Duodenal mucosa (tissue), 2 donors: ENCODE results near the gene NSG1.

Experiments
- H3K27ac ChIP-seq: one replicate; pipeline ENCODE4 v1.7.0; 2013; ENCODE audit warnings: low read depth, low read length
- H3K27me3 ChIP-seq, 2 donors: one replicate each; pipeline ENCODE4 v1.7.0; 2013; ENCODE audit warnings: low read length in 2 of 2, control low read depth in 1 of 2; ENCODE audit not compliant: insufficient read depth in 2 of 2, control insufficient read depth in 1 of 2
- H3K36me3 ChIP-seq, 2 donors: one replicate each; pipeline ENCODE4 v1.7.0; 2013; ENCODE audit warnings: low read length in 2 of 2, control low read depth in 1 of 2; ENCODE audit not compliant: insufficient read depth in 2 of 2, control insufficient read depth in 1 of 2
- H3K4me1 ChIP-seq, 2 donors: one replicate each; pipeline ENCODE4 v1.7.0; 2013; ENCODE audit warnings: low read length in 2 of 2, control low read depth in 1 of 2; ENCODE audit not compliant: insufficient read depth in 2 of 2, control insufficient read depth in 1 of 2
- H3K4me3 ChIP-seq, 2 donors: one replicate each; pipeline ENCODE4 v1.7.0; 2013; ENCODE audit warnings: low read length in 2 of 2, low read depth in 1 of 2
- H3K9ac ChIP-seq, 2 donors: one replicate each; pipeline ENCODE4 v1.7.0; 2013; ENCODE audit warnings: low read length in 2 of 2, low read depth in 1 of 2
- H3K9me3 ChIP-seq, 2 donors: one replicate each; pipeline ENCODE4 v1.7.0; 2013; ENCODE audit warnings: low read length in 2 of 2, control low read depth in 1 of 2; ENCODE audit not compliant: control insufficient read depth in 1 of 2

NSG1 gene

GRCh38 chr4:4374388-4375098 lies 12.4 kb upstream of the NSG1 start:
- Histone ChIP-seq H3K4me3 (no peak overlapping the region), H3K27ac (no peak overlapping the region), H3K4me1 (no peaks in the 10 kb centered on the region), H3K36me3 (no peaks in the 10 kb centered on the region), H3K9me3 (peaks cover 0 to 9% of the 10 kb centered on the region in 2 donors), H3K9ac (no peak overlapping the region), H3K27me3 (no peaks in the 10 kb centered on the region)

- Histone ChIP-seq H3K36me3 (no peaks in the 10 kb centered on the region), H3K27ac (no peak overlapping the region), H3K9ac (no peak overlapping the region), H3K27me3 (no peaks in the 10 kb centered on the region), H3K4me1 (no peaks in the 10 kb centered on the region), H3K9me3 (peaks cover 0 to 9% of the 10 kb centered on the region in 2 donors), H3K4me3 (no peak overlapping the region)
Observed at GRCh38 chr4:4376074-4376473, 10.8 kb upstream of the NSG1 start.

GRCh38 chr4:4377191-4377590 lies 9.7 kb upstream of the NSG1 start:
- H3K9ac ChIP-seq: no peak overlapping the region
- H3K36me3 ChIP-seq: no peaks in the 10 kb centered on the region
- no peak overlapping the region for H3K4me3 ChIP-seq
- H3K27me3 ChIP-seq: peaks cover 0 to under 1% of the 10 kb centered on the region in 2 donors
- H3K9me3 ChIP-seq: peaks cover 0 to 9% of the 10 kb centered on the region in 2 donors
- no peaks in the 10 kb centered on the region for H3K4me1 ChIP-seq
- H3K27ac ChIP-seq: no peak overlapping the region

- Histone ChIP-seq H3K36me3 (no peaks in the 10 kb centered on the region), H3K9ac (no peak overlapping the region), H3K4me1 (no peaks in the 10 kb centered on the region), H3K27me3 (peaks cover under 1 to 4% of the 10 kb centered on the region in 2 donors), H3K9me3 (peaks cover 0 to 9% of the 10 kb centered on the region in 2 donors), H3K4me3 (no peak overlapping the region), H3K27ac (no peak overlapping the region)
Observed at GRCh38 chr4:4377732-4378460, 9.0 kb upstream of the NSG1 start.

GRCh38 chr4:4379540-4380087 lies 7.3 kb upstream of the NSG1 start:
- Histone ChIP-seq H3K9ac (no peak overlapping the region), H3K4me1 (no peaks in the 10 kb centered on the region), H3K36me3 (no peaks in the 10 kb centered on the region), H3K4me3 (no peak overlapping the region), H3K27me3 (peaks cover 10 to 11% of the 10 kb centered on the region in 2 donors), H3K9me3 (peaks cover 0 to 5% of the 10 kb centered on the region in 2 donors), H3K27ac (no peak overlapping the region)

- H3K27me3 ChIP-seq: peaks cover 28 to 35% of the 10 kb centered on the region in 2 donors
- H3K4me3 ChIP-seq: no peak overlapping the region
- no peak overlapping the region for H3K27ac ChIP-seq
- no peaks in the 10 kb centered on the region for H3K9me3 ChIP-seq
- H3K36me3 ChIP-seq: no peaks in the 10 kb centered on the region
- no peak overlapping the region for H3K9ac ChIP-seq
- H3K4me1 ChIP-seq: peaks cover 0 to 11% of the 10 kb centered on the region in 2 donors
Observed at GRCh38 chr4:4383085-4383484, 3.8 kb upstream of the NSG1 start.

- no peak overlapping the region for H3K27ac ChIP-seq
- no peaks in the 10 kb centered on the region for H3K9me3 ChIP-seq
- peaks cover 36 to 39% of the 10 kb centered on the region in 2 donors for H3K27me3 ChIP-seq
- H3K4me1 ChIP-seq: peaks cover 0 to 11% of the 10 kb centered on the region in 2 donors
- H3K9ac ChIP-seq: no peak overlapping the region
- H3K4me3 ChIP-seq: no peak overlapping the region
- H3K36me3 ChIP-seq: no peaks in the 10 kb centered on the region
Observed at GRCh38 chr4:4384837-4385236, 2.1 kb upstream of the NSG1 start.

GRCh38 chr4:4385729-4386295 lies 1.1 kb upstream of the NSG1 start:
- H3K4me3 ChIP-seq: peak overlapping the region in 1 of 2 donors; percentile 57
- no peaks in the 10 kb centered on the region for H3K36me3 ChIP-seq
- peaks cover 36 to 44% of the 10 kb centered on the region in 2 donors for H3K27me3 ChIP-seq
- peaks cover 0 to 11% of the 10 kb centered on the region in 2 donors for H3K4me1 ChIP-seq
- H3K27ac ChIP-seq: no peak overlapping the region
- no peak overlapping the region for H3K9ac ChIP-seq
- H3K9me3 ChIP-seq: no peaks in the 10 kb centered on the region

GRCh38 chr4:4386296-4386735 lies 586 bp upstream of the NSG1 start:
- Histone ChIP-seq H3K27me3 (peaks cover 36 to 44% of the 10 kb centered on the region in 2 donors), H3K9me3 (no peaks in the 10 kb centered on the region), H3K27ac (no peak overlapping the region), H3K36me3 (no peaks in the 10 kb centered on the region), H3K9ac (no peak overlapping the region), H3K4me1 (peaks cover 0 to 11% of the 10 kb centered on the region in 2 donors), H3K4me3 (peak overlapping the region in 1 of 2 donors; percentile 57)
